ENCODE results near the gene ELF4. TPM values are rescaled to one million over a fixed set of nuclear protein-coding genes. Genes with fewer than 3 reads are reported as not detected.
A peak's percentile ranks its signal among the peaks of the same experiment; 100 is the strongest.
"Not testable (repeated sequence)": the region's sequence is repeated elsewhere in the genome, so short reads cannot be mapped to it uniquely, and the experiment has no call there.

ELF4 gene
- total RNA-seq, 1 experiment from 2014 or later, result 19.2 TPM

DNA sequence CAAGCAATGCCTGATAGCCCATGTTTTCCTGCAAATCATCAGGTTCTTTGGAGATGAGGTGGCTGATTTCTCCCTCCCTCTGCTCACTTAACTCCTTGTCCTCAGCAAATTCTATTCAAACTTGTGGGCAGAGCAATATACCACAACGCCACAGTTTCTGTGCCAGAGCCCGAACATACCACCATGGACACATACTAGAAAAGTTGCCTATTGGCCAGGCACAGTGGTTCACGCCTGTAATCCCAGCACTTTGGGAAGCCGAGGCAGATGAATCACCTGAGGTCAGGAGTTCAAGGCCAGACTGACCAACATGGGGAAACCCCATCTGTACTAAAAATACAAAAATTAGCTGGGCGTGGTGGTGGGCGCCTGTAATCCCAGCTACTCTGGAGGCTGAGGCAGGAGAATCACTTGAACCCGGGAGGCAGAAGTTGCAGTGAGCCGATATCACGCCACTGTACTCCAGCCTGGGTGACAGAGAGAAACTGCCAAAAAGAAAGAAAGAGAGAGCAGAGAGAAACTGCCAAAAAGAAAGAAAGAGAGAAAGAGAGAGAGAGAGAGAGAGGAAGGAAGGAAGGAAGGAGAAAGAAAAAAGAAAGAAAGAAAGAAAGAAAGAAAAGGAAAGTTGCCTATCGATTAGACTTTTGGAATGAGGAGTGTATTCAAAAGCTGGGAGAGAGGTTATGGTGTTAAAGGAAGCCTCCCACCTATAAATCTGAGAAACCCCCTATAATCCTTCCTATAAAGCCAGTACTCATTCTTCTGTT, 5.0 kb upstream of the ELF4 start:
- DNase-seq (ENCODE audit: low read depth, low spot score); CTCF ChIA-PET; intact Hi-C loops (cut with micrococcal nuclease): not testable (repeated sequence)

DNA sequence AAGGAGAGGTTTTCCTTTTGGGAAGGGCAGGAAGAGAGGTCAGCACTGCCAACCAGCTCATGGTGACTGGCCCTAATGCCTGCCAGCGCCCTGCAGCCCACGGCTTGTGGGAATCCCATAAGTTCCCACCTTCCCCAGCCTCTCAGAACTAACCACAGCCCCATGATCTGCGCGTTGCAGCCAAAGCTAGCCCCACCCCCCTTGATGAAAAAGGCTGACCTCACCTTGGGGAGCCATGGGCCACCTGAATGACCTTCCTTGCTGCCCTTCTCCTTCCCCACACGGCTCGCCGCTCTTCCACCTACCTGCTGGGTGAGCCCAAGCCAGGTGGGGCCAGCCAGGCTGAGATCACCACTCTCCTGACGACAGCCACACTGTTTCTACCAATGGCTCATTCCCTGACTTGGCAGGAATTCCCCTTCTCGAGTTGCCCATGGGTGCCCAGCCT, 3.9 kb upstream of the ELF4 start:
- ATAC-seq (no peak), DNase-seq (ENCODE audit: low read depth, low spot score) (no peak)
- Histone ChIP-seq H2AFZ (ENCODE audit: low read depth, low read length, poor library complexity, severe bottlenecking) (no peak overlapping the region), H3K27ac (ENCODE audit: low read depth, low read length) (no peak overlapping the region), H3K9ac (ENCODE audit: low read length) (peak overlapping the region; percentile 7; the same call in 1 of the 2 replicates), H3K27me3 (ENCODE audit: insufficient read depth, low read length) (no peaks in the 10 kb centered on the region), H3K79me2 (ENCODE audit: insufficient read depth, low read length) (peaks cover 4% of the 10 kb centered on the region), H3K36me3 (ENCODE audit: control insufficient read depth in 1 of 2, insufficient read depth in 2 of 2, low read length in 2 of 2) (no peaks in the 10 kb centered on the region), H3K9me2 (ENCODE audit: insufficient read depth) (no peaks in the 10 kb centered on the region), H3K4me2 (ENCODE audit: low read length) (peak overlapping the region; percentile 54), H3K4me1 (ENCODE audit: control insufficient read depth in 1 of 2, insufficient read depth in 2 of 2, low read length in 2 of 2) (peaks cover 36 to 66% of the 10 kb centered on the region in 2 experiments), H3K4me3 (replicated peaks in 1 of 2; ENCODE audit: low read depth in 1 of 2, low read length in 2 of 2) (peak overlapping the region in 1 of 2 experiments; percentile 15; a peak in 1 of 4 replicates), H3K9me3 (ENCODE audit: control insufficient read depth in 1 of 2, insufficient read depth in 1 of 2, low read depth in 1 of 2, low read length in 2 of 2) (no peaks in the 10 kb centered on the region), H4K20me1 (ENCODE audit: insufficient read depth) (no peaks in the 10 kb centered on the region)
- TF ChIP-seq, protein P1, sequence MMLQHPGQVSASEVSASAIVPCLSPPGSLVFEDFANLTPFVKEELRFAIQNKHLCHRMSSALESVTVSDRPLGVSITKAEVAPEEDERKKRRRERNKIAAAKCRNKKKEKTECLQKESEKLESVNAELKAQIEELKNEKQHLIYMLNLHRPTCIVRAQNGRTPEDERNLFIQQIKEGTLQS (IDR thresholded peaks at IDR 0.05), result no peak
- RAD21 ChIA-PET (ENCODE audit: low non-redundant PET in 1 of 2, low total read pairs in 2 of 2, uncharacterized antibody in 2 of 2, unreplicated experiment in 2 of 2), result no interaction called here
- intact Hi-C loops (cut with micrococcal nuclease), result no loop called here
- POLR2A ChIA-PET, result no interaction called here
- BruUV-seq (replicated peaks), result no TSS peak
- CTCF ChIA-PET, result no interaction called here

More for the DNA sequence above, 5.0 kb upstream of the ELF4 start:
- H3K9ac ChIP-seq (ENCODE audit: low read length); POLR2A ChIA-PET; H3K27ac ChIP-seq (ENCODE audit: low read depth, low read length); H3K9me3 ChIP-seq (ENCODE audit: control insufficient read depth in 1 of 2, insufficient read depth in 1 of 2, low read depth in 1 of 2, low read length in 2 of 2); H2AFZ ChIP-seq (ENCODE audit: low read depth, low read length, poor library complexity, severe bottlenecking); H3K4me3 ChIP-seq (replicated peaks in 1 of 2; ENCODE audit: low read depth in 1 of 2, low read length in 2 of 2); H3K36me3 ChIP-seq (ENCODE audit: control insufficient read depth in 1 of 2, insufficient read depth in 2 of 2, low read length in 2 of 2); H4K20me1 ChIP-seq (ENCODE audit: insufficient read depth); H3K9me2 ChIP-seq (ENCODE audit: insufficient read depth); BruUV-seq (replicated peaks); ATAC-seq; RAD21 ChIA-PET (ENCODE audit: low non-redundant PET in 1 of 2, low total read pairs in 2 of 2, uncharacterized antibody in 2 of 2, unreplicated experiment in 2 of 2); H3K27me3 ChIP-seq (ENCODE audit: insufficient read depth, low read length); H3K79me2 ChIP-seq (ENCODE audit: insufficient read depth, low read length): not testable (repeated sequence)
- H3K4me2 ChIP-seq (ENCODE audit: low read length), result peak overlapping the region; percentile 54
- H3K4me1 ChIP-seq (ENCODE audit: control insufficient read depth in 1 of 2, insufficient read depth in 2 of 2, low read length in 2 of 2), result peaks cover 37 to 70% of the 10 kb centered on the region in 2 experiments
